ENCODE results near the gene RPL10A. TPM values are rescaled to one million over a fixed set of nuclear protein-coding genes. Genes with fewer than 3 reads are reported as not detected.

The RPL10A gene
- total and polyA plus RNA-seq, 2 of the 13 experiments (the other 11 are each of a cell fraction or from before 2014, with no cell fraction given): 1,854 to 2,726 TPM

DNA sequence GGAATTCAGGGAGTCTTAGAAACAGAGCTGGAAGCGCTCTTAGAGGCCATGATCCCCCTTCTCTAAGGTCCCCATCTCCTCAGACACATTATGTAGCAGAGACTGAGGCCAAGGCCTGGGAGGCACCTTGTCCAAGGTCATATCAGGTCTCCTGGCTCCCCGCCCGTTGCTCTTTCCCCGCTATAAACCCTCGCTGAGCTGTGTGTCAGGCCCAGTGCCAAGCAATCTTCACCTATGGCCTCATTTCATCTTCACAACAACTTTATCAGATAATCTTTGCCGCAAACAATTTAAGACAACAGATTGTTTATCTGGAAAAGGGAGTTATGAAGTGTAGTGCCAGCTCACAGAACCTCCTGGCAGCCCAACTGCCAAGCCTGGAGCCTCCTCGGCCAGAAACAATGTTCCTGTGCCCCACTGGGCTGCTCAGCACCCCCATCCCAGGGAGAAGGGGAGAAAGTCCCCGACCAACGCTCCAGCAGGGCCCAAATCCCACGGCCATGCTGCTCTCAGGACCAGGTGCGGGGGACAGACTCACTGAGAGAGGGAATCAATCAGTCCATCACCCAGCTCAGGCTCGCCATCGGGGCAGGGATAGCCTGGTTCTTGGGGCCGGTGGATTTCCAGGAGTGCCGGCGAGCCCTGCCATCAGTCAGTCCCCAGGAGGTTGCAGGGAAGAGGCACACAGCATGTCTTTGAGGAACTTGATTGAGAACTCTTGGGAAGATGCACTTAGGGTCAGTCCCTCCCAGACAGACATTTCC, 32.9 kb upstream of the RPL10A start (continued):
- TF ChIP-seq SP2 (CRISPR knock-in tag; IDR thresholded peaks at IDR 0.05) (no peak), FOXP1 (IDR thresholded peaks at IDR 0.05) (no peak), FOXP1 (CRISPR knock-in tag; IDR thresholded peaks at IDR 0.05) (peak; percentile 15; the same call in 1 of the 2 replicates), IKZF4 (CRISPR knock-in tag; IDR thresholded peaks at IDR 0.05; ENCODE audit: borderline replicate concordance, low read depth, not compliant biosample characterization) (no peak), ELF1 (CRISPR knock-in tag; IDR thresholded peaks at IDR 0.05) (no peak), ZNF7 (CRISPR knock-in tag; IDR thresholded peaks at IDR 0.05) (no peak), ZNF367 (CRISPR knock-in tag; IDR thresholded peaks at IDR 0.05; ENCODE audit: borderline replicate concordance) (no peak), ATF7 (IDR thresholded peaks at IDR 0.05) (no peak), ATF7 (CRISPR knock-in tag; IDR thresholded peaks at IDR 0.05) (no peak), ZNF12 (CRISPR knock-in tag; IDR thresholded peaks at IDR 0.05) (no peak), RAD21 (CRISPR knock-in tag; IDR thresholded peaks at IDR 0.05) (no peak), JUN (CRISPR knock-in tag; IDR thresholded peaks at IDR 0.05) (no peak), NCOA1 (CRISPR knock-in tag; IDR thresholded peaks at IDR 0.05) (no peak), ZNF766 (CRISPR knock-in tag; IDR thresholded peaks at IDR 0.05; ENCODE audit: borderline replicate concordance) (no peak), SCMH1 (CRISPR knock-in tag; IDR thresholded peaks at IDR 0.05; ENCODE audit: borderline replicate concordance) (no peak), RARA (CRISPR knock-in tag; IDR thresholded peaks at IDR 0.05) (peak; percentile 52)
- TF ChIP-seq, protein P1, sequence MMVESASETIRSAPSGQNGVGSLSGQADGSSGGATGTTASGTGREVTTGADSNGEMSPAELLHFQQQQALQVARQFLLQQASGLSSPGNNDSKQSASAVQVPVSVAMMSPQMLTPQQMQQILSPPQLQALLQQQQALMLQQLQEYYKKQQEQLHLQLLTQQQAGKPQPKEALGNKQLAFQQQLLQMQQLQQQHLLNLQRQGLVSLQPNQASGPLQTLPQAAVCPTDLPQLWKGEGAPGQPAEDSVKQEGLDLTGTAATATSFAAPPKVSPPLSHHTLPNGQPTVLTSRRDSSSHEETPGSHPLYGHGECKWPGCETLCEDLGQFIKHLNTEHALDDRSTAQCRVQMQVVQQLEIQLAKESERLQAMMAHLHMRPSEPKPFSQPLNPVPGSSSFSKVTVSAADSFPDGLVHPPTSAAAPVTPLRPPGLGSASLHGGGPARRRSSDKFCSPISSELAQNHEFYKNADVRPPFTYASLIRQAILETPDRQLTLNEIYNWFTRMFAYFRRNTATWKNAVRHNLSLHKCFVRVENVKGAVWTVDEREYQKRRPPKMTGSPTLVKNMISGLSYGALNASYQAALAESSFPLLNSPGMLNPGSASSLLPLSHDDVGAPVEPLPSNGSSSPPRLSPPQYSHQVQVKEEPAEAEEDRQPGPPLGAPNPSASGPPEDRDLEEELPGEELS (CRISPR knock-in tag; IDR thresholded peaks at IDR 0.05): no peak
- TF ChIP-seq, protein P2, sequence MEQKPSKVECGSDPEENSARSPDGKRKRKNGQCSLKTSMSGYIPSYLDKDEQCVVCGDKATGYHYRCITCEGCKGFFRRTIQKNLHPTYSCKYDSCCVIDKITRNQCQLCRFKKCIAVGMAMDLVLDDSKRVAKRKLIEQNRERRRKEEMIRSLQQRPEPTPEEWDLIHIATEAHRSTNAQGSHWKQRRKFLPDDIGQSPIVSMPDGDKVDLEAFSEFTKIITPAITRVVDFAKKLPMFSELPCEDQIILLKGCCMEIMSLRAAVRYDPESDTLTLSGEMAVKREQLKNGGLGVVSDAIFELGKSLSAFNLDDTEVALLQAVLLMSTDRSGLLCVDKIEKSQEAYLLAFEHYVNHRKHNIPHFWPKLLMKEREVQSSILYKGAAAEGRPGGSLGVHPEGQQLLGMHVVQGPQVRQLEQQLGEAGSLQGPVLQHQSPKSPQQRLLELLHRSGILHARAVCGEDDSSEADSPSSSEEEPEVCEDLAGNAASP (CRISPR knock-in tag; IDR thresholded peaks at IDR 0.05; ENCODE audit: borderline replicate concordance): peak; percentile 80; the same call in 1 of the 2 replicates
- TF ChIP-seq, protein P3, sequence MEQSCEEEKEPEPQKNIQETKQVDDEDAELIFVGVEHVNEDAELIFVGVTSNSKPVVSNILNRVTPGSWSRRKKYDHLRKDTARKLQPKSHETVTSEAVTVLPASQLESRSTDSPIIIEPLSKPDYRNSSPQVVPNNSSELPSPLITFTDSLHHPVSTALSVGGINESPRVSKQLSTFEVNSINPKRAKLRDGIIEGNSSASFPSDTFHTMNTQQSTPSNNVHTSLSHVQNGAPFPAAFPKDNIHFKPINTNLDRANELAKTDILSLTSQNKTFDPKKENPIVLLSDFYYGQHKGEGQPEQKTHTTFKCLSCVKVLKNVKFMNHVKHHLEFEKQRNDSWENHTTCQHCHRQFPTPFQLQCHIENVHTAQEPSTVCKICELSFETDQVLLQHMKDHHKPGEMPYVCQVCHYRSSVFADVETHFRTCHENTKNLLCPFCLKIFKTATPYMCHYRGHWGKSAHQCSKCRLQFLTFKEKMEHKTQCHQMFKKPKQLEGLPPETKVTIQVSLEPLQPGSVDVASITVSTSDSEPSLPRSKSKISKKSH (CRISPR knock-in tag; IDR thresholded peaks at IDR 0.05; ENCODE audit: borderline replicate concordance): 0 out of 2 replicates have a peak, but pooled peaks have one; percentile 37
- TF ChIP-seq, protein P4, sequence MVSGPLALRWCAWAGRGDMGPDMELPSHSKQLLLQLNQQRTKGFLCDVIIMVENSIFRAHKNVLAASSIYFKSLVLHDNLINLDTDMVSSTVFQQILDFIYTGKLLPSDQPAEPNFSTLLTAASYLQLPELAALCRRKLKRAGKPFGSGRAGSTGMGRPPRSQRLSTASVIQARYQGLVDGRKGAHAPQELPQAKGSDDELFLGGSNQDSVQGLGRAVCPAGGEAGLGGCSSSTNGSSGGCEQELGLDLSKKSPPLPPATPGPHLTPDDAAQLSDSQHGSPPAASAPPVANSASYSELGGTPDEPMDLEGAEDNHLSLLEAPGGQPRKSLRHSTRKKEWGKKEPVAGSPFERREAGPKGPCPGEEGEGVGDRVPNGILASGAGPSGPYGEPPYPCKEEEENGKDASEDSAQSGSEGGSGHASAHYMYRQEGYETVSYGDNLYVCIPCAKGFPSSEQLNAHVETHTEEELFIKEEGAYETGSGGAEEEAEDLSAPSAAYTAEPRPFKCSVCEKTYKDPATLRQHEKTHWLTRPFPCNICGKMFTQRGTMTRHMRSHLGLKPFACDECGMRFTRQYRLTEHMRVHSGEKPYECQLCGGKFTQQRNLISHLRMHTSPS (CRISPR knock-in tag; IDR thresholded peaks at IDR 0.05; ENCODE audit: low read depth): no peak; the same call in 1 of the 2 replicates
- TF ChIP-seq, protein P5, sequence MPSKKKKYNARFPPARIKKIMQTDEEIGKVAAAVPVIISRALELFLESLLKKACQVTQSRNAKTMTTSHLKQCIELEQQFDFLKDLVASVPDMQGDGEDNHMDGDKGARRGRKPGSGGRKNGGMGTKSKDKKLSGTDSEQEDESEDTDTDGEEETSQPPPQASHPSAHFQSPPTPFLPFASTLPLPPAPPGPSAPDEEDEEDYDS (CRISPR knock-in tag; IDR thresholded peaks at IDR 0.05): no peak
- TF ChIP-seq, protein P6, sequence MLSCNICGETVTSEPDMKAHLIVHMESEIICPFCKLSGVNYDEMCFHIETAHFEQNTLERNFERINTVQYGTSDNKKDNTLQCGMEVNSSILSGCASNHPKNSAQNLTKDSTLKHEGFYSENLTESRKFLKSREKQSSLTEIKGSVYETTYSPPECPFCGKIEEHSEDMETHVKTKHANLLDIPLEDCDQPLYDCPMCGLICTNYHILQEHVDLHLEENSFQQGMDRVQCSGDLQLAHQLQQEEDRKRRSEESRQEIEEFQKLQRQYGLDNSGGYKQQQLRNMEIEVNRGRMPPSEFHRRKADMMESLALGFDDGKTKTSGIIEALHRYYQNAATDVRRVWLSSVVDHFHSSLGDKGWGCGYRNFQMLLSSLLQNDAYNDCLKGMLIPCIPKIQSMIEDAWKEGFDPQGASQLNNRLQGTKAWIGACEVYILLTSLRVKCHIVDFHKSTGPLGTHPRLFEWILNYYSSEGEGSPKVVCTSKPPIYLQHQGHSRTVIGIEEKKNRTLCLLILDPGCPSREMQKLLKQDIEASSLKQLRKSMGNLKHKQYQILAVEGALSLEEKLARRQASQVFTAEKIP (CRISPR knock-in tag; IDR thresholded peaks at IDR 0.05; ENCODE audit: borderline replicate concordance): no peak
